ENCODE measurements around the gene C1QTNF8.
A peak's percentile ranks its signal among the peaks of the same experiment; 100 is the strongest.

The C1QTNF8 gene

GRCh38 chr16:1126586-1126985 lies 30.5 kb upstream of the C1QTNF8 start:
- FAIRE-seq: no peak
- TF ChIP-seq CTCF (IDR thresholded peaks at IDR 0.05; ENCODE audit: insufficient read depth, missing control alignments): no peak
- no peak for DNase-seq (ENCODE audit: insufficient read length, low spot score)

GRCh38 chr16:1126044-1126443 lies 30.0 kb upstream of the C1QTNF8 start:
- no peak for TF ChIP-seq CTCF (IDR thresholded peaks at IDR 0.05; ENCODE audit: insufficient read depth, missing control alignments)
- no peak for FAIRE-seq
- DNase-seq (ENCODE audit: insufficient read length, low spot score): no peak

GRCh38 chr16:1125471-1125870 lies 29.4 kb upstream of the C1QTNF8 start:
- DNase-seq (ENCODE audit: insufficient read length, low spot score) (peak; percentile 74), FAIRE-seq (no peak)
- no peak for TF ChIP-seq CTCF (IDR thresholded peaks at IDR 0.05; ENCODE audit: insufficient read depth, missing control alignments)

GRCh38 chr16:1124795-1125194 lies 28.8 kb upstream of the C1QTNF8 start:
- no peak for TF ChIP-seq CTCF (IDR thresholded peaks at IDR 0.05; ENCODE audit: insufficient read depth, missing control alignments)
- DNase-seq (ENCODE audit: insufficient read length, low spot score): no peak
- no peak for FAIRE-seq

- no peak for TF ChIP-seq CTCF (IDR thresholded peaks at IDR 0.05; ENCODE audit: insufficient read depth, missing control alignments)
- DNase-seq (ENCODE audit: insufficient read length, low spot score): no peak
- FAIRE-seq: no peak
Measured at GRCh38 chr16:1124291-1124690, 28.2 kb upstream of the C1QTNF8 start.

- TF ChIP-seq CTCF (IDR thresholded peaks at IDR 0.05; ENCODE audit: insufficient read depth, missing control alignments): no peak
- DNase-seq (ENCODE audit: insufficient read length, low spot score) (peak; percentile 83), FAIRE-seq (no peak)
Measured at GRCh38 chr16:1123525-1124230, 27.6 kb upstream of the C1QTNF8 start.

- no peak for FAIRE-seq
- no peak for DNase-seq (ENCODE audit: insufficient read length, low spot score)
- no peak for TF ChIP-seq CTCF (IDR thresholded peaks at IDR 0.05; ENCODE audit: insufficient read depth, missing control alignments)
Measured at GRCh38 chr16:1122398-1122765, 26.3 kb upstream of the C1QTNF8 start.

Data from D721Med (cell line).